Loucy (cell line): ENCODE data around the gene CA7.

ENCODE experiments used
- EZH2phosphoT487 ChIP-seq: fragments of 200-600 bp; IDR thresholded peaks from 2 replicates; pipeline ENCODE4 v1.6.1; 2018; ENCODE audit warnings: antibody characterized with exemption, mild to moderate bottlenecking, moderate library complexity, borderline replicate concordance
- TF ChIP-seq, protein P1 (sequence below): fragments of 200-600 bp; sonication (generic); conservative IDR thresholded peaks from 2 replicates; pipeline ENCODE4 v1.5.1; 2014; ENCODE audit warnings: mild to moderate bottlenecking, antibody characterized with exemption, low read length

DNA sequence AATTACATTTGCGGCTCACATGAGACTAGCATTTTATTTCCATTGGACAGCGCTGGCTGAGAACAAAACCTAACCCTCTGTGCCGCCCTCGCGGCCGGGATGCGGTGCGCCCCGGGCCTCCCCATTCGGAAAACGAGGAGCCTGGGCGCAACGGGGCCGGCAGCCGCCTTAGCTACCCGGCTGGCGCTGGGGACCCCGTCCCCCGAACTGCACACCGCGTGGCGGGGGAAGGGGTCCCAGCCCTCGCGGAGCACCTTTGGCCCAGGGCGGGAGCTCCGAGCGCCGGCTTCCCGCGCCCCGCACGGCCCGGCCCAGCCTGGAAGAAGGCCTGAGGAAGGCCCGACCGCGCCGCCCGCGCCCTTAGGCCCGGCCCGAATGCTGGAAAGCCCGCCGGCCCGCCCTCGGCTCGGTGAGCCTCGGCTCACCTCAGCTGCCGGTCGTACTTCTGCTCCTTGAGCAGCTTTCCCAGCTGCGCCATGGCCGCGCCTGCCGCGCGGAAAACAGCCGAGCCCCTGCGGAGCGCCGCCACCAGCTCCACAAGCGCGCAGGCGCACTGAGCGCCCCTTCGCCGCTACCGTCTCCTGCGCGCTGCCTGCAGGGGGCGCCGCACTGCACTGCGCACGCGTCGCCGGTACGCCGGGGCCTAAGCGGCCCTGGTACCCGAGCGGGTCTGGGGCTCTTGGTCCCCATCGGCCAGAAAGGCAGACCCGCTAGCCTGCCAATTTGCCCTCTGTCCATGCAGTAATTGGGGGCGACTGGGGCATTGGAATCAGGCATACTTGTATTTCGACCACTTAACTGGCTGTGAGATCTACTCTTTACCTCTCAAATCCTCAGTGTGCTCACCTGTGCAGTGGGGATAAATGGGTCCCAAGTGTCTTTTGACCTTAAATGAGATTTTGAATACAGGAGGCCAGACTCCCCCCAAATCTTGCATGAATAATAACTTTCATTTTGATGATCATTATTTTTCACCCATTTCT lies 13.5 kb upstream of the CA7 start, which contains the start of gene NAE1:
- TF ChIP-seq, protein P1, sequence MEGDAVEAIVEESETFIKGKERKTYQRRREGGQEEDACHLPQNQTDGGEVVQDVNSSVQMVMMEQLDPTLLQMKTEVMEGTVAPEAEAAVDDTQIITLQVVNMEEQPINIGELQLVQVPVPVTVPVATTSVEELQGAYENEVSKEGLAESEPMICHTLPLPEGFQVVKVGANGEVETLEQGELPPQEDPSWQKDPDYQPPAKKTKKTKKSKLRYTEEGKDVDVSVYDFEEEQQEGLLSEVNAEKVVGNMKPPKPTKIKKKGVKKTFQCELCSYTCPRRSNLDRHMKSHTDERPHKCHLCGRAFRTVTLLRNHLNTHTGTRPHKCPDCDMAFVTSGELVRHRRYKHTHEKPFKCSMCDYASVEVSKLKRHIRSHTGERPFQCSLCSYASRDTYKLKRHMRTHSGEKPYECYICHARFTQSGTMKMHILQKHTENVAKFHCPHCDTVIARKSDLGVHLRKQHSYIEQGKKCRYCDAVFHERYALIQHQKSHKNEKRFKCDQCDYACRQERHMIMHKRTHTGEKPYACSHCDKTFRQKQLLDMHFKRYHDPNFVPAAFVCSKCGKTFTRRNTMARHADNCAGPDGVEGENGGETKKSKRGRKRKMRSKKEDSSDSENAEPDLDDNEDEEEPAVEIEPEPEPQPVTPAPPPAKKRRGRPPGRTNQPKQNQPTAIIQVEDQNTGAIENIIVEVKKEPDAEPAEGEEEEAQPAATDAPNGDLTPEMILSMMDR = peak; percentile 81
- TF ChIP-seq EZH2phosphoT487 = no peak
